OCI-M2 (cell line): ENCODE measurements around the gene TAS2R40.
A peak's percentile ranks its signal among the peaks of the same experiment; 100 is the strongest.

ENCODE experiments used
- DNase-seq: peaks from one replicate; lab custom pipeline; 2025; ENCODE audit not compliant: unreplicated experiment; lab: John Stamatoyannopoulos, UW

TAS2R40 gene

DNA sequence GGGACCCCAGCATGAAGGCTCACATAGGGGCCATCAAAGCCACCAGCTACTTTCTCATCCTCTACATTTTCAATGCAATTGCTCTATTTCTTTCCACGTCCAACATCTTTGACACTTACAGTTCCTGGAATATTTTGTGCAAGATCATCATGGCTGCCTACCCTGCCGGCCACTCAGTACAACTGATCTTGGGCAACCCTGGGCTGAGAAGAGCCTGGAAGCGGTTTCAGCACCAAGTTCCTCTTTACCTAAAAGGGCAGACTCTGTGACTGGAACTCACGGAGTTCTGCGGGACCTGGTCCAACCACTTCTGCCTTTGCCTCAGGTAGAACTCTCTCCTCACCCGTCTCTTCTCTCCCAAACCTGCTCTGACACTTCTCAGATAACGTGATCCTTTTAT, 945 bp downstream of the TAS2R40 start:
- DNase-seq, result no peak

DNA sequence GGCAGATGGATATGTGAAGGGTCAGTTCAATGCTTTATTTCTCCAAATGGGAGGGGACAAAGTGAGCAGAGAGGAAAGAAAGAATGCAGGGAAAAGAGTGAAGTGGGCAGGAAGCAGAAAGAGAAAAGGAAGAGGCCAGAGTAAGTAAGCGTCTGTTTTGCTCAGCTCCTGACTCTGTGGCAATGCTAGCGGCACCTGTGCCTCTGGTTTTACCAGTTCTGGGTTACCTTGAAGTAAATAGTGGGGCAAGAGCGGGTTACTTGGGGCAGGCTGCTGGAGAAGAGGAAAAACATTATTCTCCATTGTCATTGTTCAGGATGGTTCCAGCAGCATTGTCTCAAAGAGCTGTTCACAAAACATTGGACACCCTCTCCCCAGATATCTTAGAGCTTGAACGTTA, 1.9 kb downstream of the TAS2R40 start:
- no peak for DNase-seq

DNA sequence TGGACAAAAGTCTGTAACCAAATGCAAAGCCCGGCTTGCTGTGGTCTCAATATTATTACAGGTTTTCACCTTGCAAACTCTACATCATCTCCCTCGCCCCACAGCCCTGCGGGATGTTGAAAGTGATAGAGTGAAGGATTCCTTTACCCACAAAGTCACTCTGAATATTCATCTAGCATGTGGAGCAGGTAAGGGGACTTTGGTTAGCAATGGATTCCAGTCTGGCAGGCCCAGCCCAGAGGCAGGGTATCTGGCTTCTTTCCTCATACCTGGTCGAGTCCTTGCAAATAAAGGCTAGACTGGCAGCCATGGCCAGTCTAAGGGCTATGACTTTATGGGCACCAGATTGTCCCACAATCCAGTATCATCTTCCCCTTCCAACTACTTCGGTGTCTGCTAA, 3.2 kb downstream of the TAS2R40 start:
- no peak for DNase-seq

DNA sequence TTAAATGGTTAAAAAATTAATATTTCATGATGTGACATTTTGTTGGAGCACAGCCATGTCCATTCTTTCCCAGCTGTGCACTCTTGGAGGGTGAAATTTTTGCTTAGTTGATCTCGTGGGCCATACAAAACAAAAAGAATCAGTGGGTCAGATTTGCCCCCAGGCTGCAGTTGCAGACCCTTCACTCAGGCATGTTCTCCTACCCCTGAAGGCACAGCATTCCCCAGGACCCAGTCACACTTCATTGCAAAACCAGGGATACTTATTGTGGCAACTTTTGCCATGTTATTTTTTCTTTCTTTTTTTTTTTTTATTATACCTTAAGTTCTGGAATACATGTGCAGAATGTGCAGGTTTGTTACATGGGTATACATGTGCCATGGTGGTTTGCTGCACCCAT, 6.0 kb downstream of the TAS2R40 start:
- no peak for DNase-seq

DNA sequence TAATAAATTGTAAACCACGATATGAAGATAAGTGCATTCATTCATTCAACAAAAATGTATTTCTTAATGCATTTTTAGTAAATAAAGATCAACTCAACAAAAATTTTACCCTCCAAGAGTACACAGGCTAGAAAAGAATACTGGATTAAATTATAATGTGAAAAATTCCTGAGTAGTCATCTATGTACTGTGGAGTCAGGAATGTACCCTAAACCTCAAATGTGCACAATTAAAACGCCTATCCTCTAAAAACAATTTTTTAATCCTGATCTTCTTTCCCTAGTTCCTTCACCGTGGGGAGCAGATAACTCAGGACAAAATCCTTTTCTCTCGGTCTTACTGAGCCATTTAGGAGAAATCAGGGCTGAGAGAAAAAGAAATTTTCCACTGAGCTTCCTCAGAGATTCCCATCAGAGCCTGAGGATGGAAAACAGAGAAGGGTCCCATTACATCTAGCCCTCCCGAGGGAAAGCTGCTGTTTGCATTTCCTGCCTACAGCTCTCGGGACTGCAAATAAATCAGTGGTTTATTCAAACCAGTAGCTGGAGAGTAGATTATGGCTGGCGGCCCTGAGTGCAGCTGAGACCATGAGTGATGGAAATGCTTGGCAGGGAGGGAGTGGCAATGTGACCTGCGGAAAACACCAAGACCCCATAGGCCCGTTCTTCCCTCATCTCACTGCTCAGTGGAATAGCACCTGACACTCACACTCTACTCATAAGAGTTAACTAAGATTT, 7.4 kb downstream of the TAS2R40 start:
- no peak for DNase-seq

DNA sequence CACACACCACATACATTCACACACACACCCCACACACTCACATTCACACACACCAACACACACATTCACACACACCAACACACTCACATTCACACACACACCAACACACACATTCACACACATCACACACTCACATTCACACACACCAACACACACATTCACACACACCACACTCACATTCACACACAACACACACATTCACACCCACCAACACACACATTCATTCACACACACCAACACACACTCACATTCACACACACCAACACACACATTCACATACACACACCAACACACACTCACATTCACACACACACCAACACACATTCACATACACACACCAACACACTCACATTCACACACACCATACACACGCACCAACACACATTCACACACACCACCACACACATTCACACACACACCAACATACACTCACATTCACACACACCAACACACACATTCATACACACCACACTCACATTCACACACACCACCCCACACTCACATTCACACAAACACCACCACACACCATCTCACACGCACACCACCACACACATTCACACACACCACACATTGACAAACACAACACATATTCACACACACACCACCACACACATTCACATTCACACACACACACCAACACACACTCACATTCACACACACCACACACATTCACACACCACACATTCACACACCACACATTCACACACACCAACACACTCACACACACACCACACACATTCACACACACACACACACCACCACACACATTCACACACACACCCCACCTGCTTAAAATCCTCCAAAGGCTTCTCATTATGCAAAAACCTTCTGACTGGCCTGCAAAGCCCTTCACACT, 9.0 kb downstream of the TAS2R40 start:
- DNase-seq, result no peak

DNA sequence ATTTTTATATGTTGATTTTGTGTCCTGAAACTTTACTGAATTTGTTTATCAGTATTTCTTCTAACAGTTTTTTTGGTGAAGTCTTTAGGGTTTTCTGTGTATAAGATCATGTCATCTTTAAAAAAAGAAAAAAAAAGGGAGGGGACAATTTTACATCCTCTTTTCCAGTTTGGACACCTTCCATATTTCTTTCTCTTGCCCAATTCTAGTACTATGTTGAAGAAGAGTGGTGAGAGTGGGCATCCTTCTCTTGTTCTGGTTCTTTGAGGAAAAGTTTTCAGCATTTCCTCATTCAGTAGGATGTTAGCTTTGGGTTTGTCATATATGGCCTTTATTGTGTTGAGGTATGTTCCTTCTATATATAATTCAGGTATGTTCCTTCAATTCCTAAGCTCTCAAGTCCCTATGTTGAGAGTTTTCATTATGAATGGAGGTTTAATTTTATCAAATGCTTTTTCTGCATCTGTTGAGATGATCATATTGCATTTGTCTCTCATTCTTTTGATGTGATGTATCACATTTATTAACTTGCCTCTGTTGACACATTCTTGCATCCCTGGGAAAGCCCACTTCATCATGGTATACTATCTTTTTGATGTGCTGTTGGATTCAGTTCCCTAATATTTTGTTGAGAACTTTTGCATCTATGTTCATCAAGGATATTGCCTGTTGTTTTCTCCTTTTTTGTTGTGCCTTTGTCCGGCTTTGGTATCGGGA, 12.1 kb downstream of the TAS2R40 start:
- DNase-seq, result no peak

DNA sequence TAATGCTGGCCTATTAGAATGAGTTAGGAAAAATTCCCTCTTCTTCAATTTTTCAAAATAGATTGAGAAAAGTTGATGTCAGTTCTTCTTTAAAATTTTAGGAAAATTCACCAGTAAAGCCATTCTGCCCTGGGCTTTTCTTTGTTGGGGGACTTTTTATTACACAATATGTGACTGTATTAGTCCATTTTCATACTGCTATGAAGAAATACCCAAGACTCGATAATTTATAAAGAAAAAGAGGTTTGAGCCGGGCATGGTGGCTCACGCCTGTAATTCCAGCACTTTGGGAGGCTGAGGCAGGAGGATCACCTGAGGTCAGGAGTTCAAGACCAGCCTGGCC, 12.7 kb downstream of the TAS2R40 start:
- no peak for DNase-seq

DNA sequence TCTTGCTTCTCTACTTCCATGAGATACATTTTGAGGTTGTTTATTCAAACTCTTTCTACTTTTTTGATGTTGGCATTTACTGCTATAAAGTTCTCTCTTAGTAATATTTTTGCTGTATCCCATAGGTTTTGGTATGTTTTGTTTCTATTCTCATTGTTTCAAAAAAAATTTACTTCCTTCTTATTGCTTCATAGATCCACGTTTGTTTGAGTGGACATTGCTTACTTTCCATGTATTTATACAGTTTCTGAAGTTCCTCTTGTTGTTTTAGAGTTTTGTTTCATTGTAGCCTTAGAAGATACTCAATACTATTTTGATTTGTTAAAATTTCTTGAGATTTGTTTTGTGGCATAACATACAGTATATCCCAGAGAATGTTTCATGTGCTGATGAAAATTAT, 13.7 kb downstream of the TAS2R40 start:
- no peak for DNase-seq

DNA sequence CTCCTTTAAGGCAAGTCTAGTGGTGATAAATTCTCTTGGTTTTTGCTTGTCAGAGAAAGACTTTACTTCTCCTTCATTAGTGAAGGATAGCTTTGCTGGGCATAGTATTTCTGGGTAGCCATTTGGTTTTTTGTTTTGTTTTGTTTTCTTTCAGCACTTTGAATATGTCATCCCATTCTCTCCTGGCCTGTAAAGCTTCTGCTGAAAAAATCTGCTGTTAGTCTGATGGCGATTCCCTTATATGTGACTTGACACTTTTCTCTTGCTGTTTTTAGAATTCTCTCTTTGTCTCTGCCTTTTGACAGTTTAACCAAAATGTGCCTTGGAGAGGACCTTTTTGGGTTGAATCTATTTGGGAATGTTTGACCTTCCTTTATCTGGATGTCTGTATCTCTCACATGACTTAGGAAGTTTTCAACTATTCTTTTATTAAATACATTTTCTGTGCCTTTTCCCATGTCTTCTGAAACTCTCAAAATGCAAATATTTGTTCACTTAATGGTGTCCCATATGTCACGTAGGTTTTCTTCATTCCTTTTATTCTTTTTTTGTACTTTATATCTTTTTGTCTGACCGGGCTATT, 14.7 kb downstream of the TAS2R40 start:
- DNase-seq, result no peak

DNA sequence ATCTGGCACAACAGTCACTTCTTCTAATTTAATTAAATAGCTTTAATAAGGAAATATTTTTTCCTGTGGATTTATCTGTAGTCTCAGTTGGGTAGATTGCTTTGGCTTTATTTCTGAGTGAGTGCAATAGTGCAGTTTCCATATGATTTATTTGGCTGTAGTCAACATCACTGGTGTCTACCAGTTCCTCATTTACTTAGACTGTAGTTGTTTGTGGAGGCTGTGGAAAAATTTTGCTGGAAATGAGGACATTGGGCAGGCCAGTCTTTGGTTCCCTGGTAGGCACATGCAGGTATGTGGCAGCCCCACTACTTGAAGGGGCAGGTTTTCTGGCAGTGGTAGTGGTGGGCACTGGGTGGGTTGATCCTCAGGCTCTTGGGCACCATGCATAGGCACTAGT, 15.5 kb downstream of the TAS2R40 start:
- DNase-seq, result no peak

DNA sequence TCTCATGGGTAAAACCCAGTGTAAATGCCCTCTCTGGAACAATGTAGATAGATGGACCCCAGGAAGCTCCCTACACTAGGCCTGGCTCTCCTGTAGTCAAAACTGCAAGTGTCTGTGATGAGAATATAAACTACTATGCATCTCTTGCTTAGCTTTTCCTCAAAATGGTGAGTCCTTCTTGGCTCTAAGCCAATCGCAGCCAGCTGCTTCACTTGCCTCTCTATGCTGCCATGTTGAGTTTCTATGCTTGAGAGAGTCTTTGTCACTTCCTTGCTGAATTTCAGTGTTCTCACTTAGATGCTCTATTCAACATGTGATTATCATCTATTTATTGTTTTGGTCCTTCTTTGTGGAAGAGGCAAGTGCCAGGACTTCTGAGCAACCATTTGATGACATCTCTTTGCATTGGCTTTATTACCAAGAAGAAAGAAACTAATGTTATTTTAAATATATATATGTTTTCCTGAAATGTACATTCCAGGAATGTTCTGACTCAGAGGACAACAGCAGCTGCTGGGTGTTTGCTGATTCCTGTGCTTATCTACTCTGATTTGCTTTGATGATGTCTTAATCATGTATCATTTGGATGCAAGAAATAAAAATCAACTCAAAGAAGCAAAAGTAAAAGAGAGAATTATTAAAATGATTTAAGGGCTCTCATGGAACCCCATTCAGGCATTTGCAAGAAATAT, 16.6 kb downstream of the TAS2R40 start:
- no peak for DNase-seq

DNA sequence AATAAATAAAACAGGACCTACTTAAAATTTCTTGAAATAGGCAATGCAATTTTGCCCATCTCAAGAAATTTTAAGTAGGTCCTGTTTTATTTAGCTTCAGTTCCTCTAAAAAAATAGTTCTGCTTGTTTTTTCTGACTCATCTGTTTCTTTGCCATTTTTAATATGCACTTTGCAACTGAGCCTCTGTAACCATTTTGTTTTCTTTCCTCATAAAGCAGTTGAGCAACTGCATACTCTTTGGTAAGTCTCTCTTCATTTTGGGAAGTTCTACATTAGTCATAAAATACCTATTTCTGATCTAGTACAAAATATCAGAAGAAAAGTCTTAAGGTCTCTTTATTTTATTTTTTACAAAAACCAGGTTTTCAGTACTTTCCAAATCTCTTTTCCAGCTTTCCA, 18.0 kb downstream of the TAS2R40 start:
- no peak for DNase-seq

DNA sequence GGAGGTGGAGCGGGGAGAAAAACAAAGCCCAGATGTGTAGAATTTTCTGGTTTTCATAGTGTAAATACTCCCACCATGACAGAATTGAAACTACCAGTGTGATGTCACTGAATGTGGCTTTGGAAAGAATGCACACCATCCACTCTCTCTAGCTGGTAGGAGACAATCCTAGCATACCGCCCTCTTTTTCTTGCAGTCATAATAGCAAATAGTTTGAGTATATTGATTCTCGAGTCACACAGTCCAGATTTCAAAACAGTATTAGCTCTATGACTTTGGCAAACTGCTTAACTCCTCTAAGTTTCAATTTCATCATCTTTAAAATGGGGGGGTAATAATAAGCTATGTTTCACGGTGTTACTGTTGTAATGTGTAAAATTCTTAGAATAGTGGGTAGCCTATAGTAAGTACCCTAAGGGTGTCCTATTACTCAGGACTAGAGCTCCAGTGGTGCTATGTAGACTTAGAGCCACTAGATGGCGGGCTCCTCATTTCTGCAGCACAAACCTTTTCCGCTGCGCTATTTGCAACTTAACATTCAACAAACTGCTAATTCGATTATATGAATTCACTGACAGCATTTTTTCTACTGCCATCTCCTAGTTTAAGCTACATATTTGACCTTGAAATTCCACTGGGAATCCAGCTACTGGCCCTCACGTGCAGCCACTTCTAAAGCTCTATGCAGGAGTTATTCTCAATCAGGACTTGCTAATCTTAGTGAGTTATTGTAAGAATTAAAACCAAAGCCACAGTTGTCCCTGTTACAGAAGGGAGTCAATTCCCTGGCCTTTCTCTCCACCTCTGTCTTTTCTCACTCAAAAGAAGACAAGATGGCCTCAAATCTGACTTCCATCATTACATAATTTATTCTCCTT, 18.7 kb downstream of the TAS2R40 start:
- peak; percentile 41 for DNase-seq

DNA sequence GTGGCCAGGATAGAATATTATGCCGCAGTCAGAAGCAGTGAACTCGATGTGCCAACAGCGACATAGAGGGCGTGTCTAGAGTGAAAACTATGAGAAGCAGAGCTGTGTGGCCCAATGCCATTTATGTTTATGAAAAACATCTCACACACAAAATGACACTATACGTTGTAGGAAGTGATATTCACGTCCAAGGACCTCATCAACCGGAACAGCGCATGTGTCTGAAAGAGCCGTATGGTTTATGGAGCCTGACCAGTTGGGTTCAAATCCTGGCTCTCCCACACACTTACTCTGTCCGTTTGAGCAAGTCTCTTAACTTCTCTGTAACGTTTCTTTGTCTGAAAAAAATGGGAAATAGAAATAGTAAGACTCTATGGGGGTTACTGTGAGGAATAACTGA, 20.5 kb downstream of the TAS2R40 start:
- DNase-seq, result no peak

DNA sequence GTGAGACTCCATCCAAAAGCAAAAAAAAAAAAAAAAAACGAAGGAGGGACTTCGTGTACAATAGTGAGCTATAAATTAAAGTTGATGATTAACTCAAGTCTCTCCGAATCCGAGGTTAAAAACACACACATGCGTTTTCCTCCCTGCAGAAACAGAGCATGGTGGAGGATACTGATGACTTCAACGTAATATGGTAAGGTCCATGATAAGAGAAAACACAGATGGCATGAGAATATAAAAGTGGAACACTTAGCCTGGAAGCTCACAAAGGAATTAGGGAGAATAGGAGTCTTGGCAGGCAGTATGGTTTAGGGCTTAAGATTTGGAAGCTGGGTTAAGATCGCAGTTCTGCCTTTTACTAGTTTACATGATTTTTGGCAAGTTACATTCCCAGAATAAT, 21.3 kb downstream of the TAS2R40 start:
- DNase-seq, result no peak

DNA sequence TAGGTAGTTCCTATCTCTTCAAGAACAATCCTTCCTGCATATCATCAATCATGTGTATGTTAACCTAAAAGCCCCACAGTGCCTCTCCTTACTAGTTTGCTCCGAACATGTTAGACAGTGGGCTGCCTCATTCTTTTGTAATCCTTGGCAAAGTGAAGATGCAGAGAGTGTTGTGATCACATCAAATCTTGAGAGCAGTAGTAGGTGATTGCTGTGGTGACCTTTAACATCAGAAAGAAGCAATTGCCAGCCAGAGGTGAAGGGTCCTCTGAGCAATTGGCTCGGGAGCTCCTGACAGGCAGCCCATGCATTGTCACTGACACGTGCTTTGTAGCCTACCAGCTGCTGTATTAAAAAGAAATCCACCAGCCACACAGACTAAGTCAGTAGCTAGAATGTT, 21.8 kb downstream of the TAS2R40 start:
- DNase-seq, result no peak

DNA sequence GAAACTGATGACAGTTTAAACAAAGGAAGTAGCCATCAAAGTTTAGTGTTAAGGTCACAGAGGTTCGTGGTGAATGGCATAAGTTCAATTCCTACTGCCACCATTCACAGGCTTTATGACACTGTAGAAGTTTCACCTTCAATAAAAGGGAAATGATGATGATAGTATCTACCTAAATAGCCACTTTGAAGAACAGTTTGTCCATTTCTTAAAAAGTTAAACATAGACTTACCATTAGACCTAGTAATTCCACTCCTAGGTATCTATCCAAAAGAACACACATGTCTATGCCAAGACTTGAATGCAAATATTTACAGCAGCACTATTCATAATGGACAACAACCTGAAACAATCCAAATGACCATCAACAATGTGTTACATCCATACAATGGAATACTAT, 22.5 kb downstream of the TAS2R40 start:
- no peak for DNase-seq

DNA sequence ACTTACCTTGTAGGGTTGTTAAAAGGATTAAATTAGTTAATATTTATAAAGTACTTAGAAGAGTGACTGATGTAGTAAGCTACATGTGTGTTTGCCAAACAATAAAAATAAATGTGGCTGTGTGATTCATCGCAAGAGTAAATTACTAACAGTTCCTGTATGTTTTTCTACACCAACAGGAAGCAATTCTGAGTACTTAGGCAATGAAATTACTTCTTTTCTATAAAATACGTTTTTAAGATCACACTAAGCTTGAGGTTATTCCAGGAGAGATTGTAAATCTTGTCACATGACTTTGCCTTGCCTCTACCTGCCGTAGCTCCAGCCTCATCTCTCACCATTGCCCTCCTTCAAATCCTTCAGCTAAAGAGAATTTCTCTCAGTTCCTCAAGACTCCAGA, 23.3 kb downstream of the TAS2R40 start:
- no peak for DNase-seq

DNA sequence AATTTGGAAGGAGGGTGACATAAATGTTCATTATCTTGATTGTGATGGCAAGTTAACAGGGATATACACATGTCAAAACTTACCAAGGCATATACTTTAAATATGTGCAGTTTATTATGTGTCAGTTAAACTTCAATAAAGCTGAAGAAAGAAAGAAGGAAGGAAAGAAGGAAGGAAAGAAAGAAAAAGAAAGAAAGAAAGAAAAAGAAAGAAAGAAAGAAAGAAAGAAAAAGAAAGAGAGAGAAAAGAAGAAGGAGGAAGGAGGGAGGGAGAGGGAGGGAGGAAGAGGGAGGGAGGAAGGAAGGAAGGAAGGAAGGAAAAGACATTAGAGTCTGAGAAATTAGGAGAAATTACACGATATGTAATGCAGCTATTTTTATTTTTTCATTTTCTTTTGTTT, 25.5 kb downstream of the TAS2R40 start:
- DNase-seq, result no peak
